GM19438 (cell line): ENCODE measurements around the gene SHLD3.
"Not testable (repeated sequence)": the region's sequence is repeated elsewhere in the genome, so short reads cannot be mapped to it uniquely, and the experiment has no call there.

Experiments used
- ATAC-seq: cut with Tn5 transposase; IDR thresholded peaks from one replicate; pipeline ENCODE4 v1.9.1; 2021; ENCODE audit warnings: low read depth; ENCODE audit not compliant: unreplicated experiment

SHLD3 gene

DNA sequence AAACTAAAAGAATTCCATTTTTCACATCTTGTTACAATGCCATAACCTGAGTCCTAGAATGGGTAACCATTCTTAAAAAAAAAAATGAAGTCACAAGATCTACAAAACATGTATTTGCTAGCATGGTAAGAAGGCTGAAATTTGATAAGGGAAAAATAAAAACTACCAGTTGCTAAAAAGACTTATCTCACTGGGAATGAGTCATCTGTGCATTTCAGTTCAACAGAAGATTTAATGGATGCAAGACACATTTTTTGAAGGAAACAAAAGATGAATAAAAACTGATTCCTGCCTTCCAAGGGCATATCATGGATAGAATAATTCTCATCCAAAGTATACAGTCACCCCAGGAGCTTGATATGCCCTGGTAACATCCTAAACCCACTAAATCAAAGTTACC lies 49.9 kb downstream of the SHLD3 start:
- ATAC-seq = no peak

DNA sequence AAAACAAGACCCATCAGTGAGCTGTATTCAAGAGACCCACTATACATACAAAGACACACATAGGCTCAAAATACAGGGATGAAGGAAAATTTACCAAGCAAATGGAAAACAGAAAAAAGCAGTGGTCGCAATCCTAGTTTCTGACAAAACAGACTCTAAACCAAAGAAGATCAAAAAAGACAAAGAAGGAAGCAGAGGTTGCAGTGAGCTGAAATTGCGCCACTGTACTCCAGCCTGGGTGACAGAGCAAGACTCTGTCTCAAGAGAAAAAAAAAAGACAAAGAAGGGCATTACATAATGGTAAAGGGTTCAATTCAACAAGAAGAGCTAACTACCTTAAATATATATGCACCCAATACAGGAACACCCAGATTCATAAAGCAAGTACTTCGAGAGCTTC lies 51.2 kb downstream of the SHLD3 start:
- ATAC-seq = not testable (repeated sequence)
